ENCODE results near the gene SETBP1.

The SETBP1 gene

GRCh38 chr18:44777457-44778192 is 96.9 kb downstream of the SETBP1 start:
- Histone ChIP-seq H3K9ac (ENCODE audit: low read length) (no peak overlapping the region), H2BK120ac (ENCODE audit: insufficient read depth, low read length, poor library complexity) (no peak overlapping the region), H3K79me2 (ENCODE audit: control insufficient read depth, insufficient read depth, low read length, poor library complexity) (peaks cover 2% of the 10 kb centered on the region), H3K36me3 (ENCODE audit: control insufficient read depth in 1 of 2, insufficient read depth in 2 of 2, low read length in 2 of 2) (no peaks in the 10 kb centered on the region), H4K8ac (ENCODE audit: low read depth, low read length) (no peak overlapping the region), H3K23ac (ENCODE audit: low read length) (no peak overlapping the region), H3K27ac (ENCODE audit: low read depth, low read length) (peak overlapping the region; percentile 10), H2BK5ac (ENCODE audit: low read depth, low read length, poor library complexity) (no peak overlapping the region), H4K12ac (ENCODE audit: low read depth, low read length) (no peak overlapping the region), H3K27me3 (ENCODE audit: insufficient read depth, low read length) (no peaks in the 10 kb centered on the region), H3K4ac (ENCODE audit: low read depth, low read length) (no peak overlapping the region), H4K91ac (ENCODE audit: low read depth, low read length) (peak overlapping the region; percentile 3), H3K4me3 (ENCODE audit: low read depth, low read length) (no peak overlapping the region), H3K9me3 (ENCODE audit: insufficient read depth, low read depth, low read length) (peaks cover 2% of the 10 kb centered on the region), H3K79me1 (ENCODE audit: low read length) (peaks cover 4% of the 10 kb centered on the region), H3K4me2 (ENCODE audit: low read length) (no peak overlapping the region), H3K18ac (ENCODE audit: low read length) (no peak overlapping the region), H3K4me1 (ENCODE audit: control insufficient read depth in 1 of 2, insufficient read depth in 2 of 2, low read length in 2 of 2) (peaks cover 20 to 42% of the 10 kb centered on the region in 2 experiments), H2BK12ac (ENCODE audit: low read length) (peak overlapping the region; percentile 71), H2AFZ (ENCODE audit: insufficient read depth, low read length, poor library complexity) (no peak overlapping the region), H2AK5ac (ENCODE audit: low read length) (no peak overlapping the region), H3K14ac (ENCODE audit: low read length) (peak overlapping the region; percentile 11)
- WGBS (ENCODE audit: extremely low coverage, insufficient coverage, insufficient read length): no CpG with 5 or more reads among the region's 10 CpGs
- DNase-seq: no peak

- no CpG with 5 or more reads among the region's 6 CpGs for WGBS (ENCODE audit: extremely low coverage, insufficient coverage, insufficient read length)
- Histone ChIP-seq H3K9me3 (ENCODE audit: insufficient read depth, low read depth, low read length) (peaks cover 2% of the 10 kb centered on the region), H3K27ac (ENCODE audit: low read depth, low read length) (peak overlapping the region; percentile 50), H3K18ac (ENCODE audit: low read length) (no peak overlapping the region), H4K12ac (ENCODE audit: low read depth, low read length) (no peak overlapping the region), H3K27me3 (ENCODE audit: insufficient read depth, low read length) (no peaks in the 10 kb centered on the region), H4K91ac (ENCODE audit: low read depth, low read length) (no peak overlapping the region), H2BK12ac (ENCODE audit: low read length) (no peak overlapping the region), H3K4ac (ENCODE audit: low read depth, low read length) (no peak overlapping the region), H2AFZ (ENCODE audit: insufficient read depth, low read length, poor library complexity) (no peak overlapping the region), H3K4me2 (ENCODE audit: low read length) (peak overlapping the region; percentile 44), H2AK5ac (ENCODE audit: low read length) (no peak overlapping the region), H3K79me2 (ENCODE audit: control insufficient read depth, insufficient read depth, low read length, poor library complexity) (peaks cover 2% of the 10 kb centered on the region), H3K4me1 (ENCODE audit: control insufficient read depth in 1 of 2, insufficient read depth in 2 of 2, low read length in 2 of 2) (peaks cover 20 to 42% of the 10 kb centered on the region in 2 experiments), H3K79me1 (ENCODE audit: low read length) (peaks cover 4% of the 10 kb centered on the region), H3K9ac (ENCODE audit: low read length) (no peak overlapping the region), H3K4me3 (ENCODE audit: low read depth, low read length) (no peak overlapping the region), H3K14ac (ENCODE audit: low read length) (no peak overlapping the region), H3K36me3 (ENCODE audit: control insufficient read depth in 1 of 2, insufficient read depth in 2 of 2, low read length in 2 of 2) (no peaks in the 10 kb centered on the region), H4K8ac (ENCODE audit: low read depth, low read length) (no peak overlapping the region), H3K23ac (ENCODE audit: low read length) (no peak overlapping the region), H2BK120ac (ENCODE audit: insufficient read depth, low read length, poor library complexity) (no peak overlapping the region), H2BK5ac (ENCODE audit: low read depth, low read length, poor library complexity) (no peak overlapping the region)
- no peak for DNase-seq
These were observed 98.1 kb downstream of the SETBP1 start for GRCh38 chr18:44778788-44779187.

GRCh38 chr18:44779753-44780292 is 99.1 kb downstream of the SETBP1 start:
- no peak overlapping the region for H3K4me2 ChIP-seq (ENCODE audit: low read length)

GRCh38 chr18:44781886-44782285 is 101.2 kb downstream of the SETBP1 start:
- no peak overlapping the region for H3K9ac ChIP-seq (ENCODE audit: low read length)
- H2BK5ac ChIP-seq (ENCODE audit: low read depth, low read length, poor library complexity): no peak overlapping the region
- no peak overlapping the region for H3K23ac ChIP-seq (ENCODE audit: low read length)
- no peaks in the 10 kb centered on the region for H3K36me3 ChIP-seq (ENCODE audit: control insufficient read depth in 1 of 2, insufficient read depth in 2 of 2, low read length in 2 of 2)
- H3K18ac ChIP-seq (ENCODE audit: low read length): no peak overlapping the region
- peaks cover 2% of the 10 kb centered on the region for H3K9me3 ChIP-seq (ENCODE audit: insufficient read depth, low read depth, low read length)
- no peak overlapping the region for H2BK12ac ChIP-seq (ENCODE audit: low read length)
- H4K91ac ChIP-seq (ENCODE audit: low read depth, low read length): no peak overlapping the region
- peaks cover 4% of the 10 kb centered on the region for H3K79me1 ChIP-seq (ENCODE audit: low read length)
- H3K27me3 ChIP-seq (ENCODE audit: insufficient read depth, low read length): no peaks in the 10 kb centered on the region
- H3K4me1 ChIP-seq (ENCODE audit: control insufficient read depth in 1 of 2, insufficient read depth in 2 of 2, low read length in 2 of 2): peaks cover 20 to 35% of the 10 kb centered on the region in 2 experiments
- H3K27ac ChIP-seq (ENCODE audit: low read depth, low read length): no peak overlapping the region
- no peak overlapping the region for H3K4ac ChIP-seq (ENCODE audit: low read depth, low read length)
- peaks cover 2% of the 10 kb centered on the region for H3K79me2 ChIP-seq (ENCODE audit: control insufficient read depth, insufficient read depth, low read length, poor library complexity)
- DNase-seq: no peak
- H2AFZ ChIP-seq (ENCODE audit: insufficient read depth, low read length, poor library complexity): no peak overlapping the region
- H3K4me3 ChIP-seq (ENCODE audit: low read depth, low read length): no peak overlapping the region
- no peak overlapping the region for H4K8ac ChIP-seq (ENCODE audit: low read depth, low read length)
- no CpG with 5 or more reads among the region's 3 CpGs for WGBS (ENCODE audit: extremely low coverage, insufficient coverage, insufficient read length)
- H2AK5ac ChIP-seq (ENCODE audit: low read length): no peak overlapping the region
- H3K14ac ChIP-seq (ENCODE audit: low read length): no peak overlapping the region
- no peak overlapping the region for H3K4me2 ChIP-seq (ENCODE audit: low read length)
- no peak overlapping the region for H4K12ac ChIP-seq (ENCODE audit: low read depth, low read length)
- H2BK120ac ChIP-seq (ENCODE audit: insufficient read depth, low read length, poor library complexity): no peak overlapping the region

More at GRCh38 chr18:44779753-44780292, 99.1 kb downstream of the SETBP1 start:
- Histone ChIP-seq H3K14ac (ENCODE audit: low read length) (peak overlapping the region; percentile 35), H3K9me3 (ENCODE audit: insufficient read depth, low read depth, low read length) (peaks cover 2% of the 10 kb centered on the region), H2AK5ac (ENCODE audit: low read length) (no peak overlapping the region), H3K4me1 (ENCODE audit: control insufficient read depth in 1 of 2, insufficient read depth in 2 of 2, low read length in 2 of 2) (peaks cover 20 to 39% of the 10 kb centered on the region in 2 experiments), H3K18ac (ENCODE audit: low read length) (peak overlapping the region; percentile 24), H3K27me3 (ENCODE audit: insufficient read depth, low read length) (no peaks in the 10 kb centered on the region), H3K4ac (ENCODE audit: low read depth, low read length) (no peak overlapping the region), H2BK12ac (ENCODE audit: low read length) (peak overlapping the region; percentile 5), H3K4me3 (ENCODE audit: low read depth, low read length) (peak overlapping the region; percentile 41), H2BK5ac (ENCODE audit: low read depth, low read length, poor library complexity) (peak overlapping the region; percentile 6), H4K12ac (ENCODE audit: low read depth, low read length) (no peak overlapping the region), H3K36me3 (ENCODE audit: control insufficient read depth in 1 of 2, insufficient read depth in 2 of 2, low read length in 2 of 2) (no peaks in the 10 kb centered on the region), H2AFZ (ENCODE audit: insufficient read depth, low read length, poor library complexity) (no peak overlapping the region), H4K8ac (ENCODE audit: low read depth, low read length) (no peak overlapping the region), H3K79me1 (ENCODE audit: low read length) (peaks cover 4% of the 10 kb centered on the region), H3K27ac (ENCODE audit: low read depth, low read length) (peak overlapping the region; percentile 28), H2BK120ac (ENCODE audit: insufficient read depth, low read length, poor library complexity) (no peak overlapping the region), H3K79me2 (ENCODE audit: control insufficient read depth, insufficient read depth, low read length, poor library complexity) (peaks cover 2% of the 10 kb centered on the region), H4K91ac (ENCODE audit: low read depth, low read length) (peak overlapping the region; percentile 55), H3K9ac (ENCODE audit: low read length) (no peak overlapping the region), H3K23ac (ENCODE audit: low read length) (no peak overlapping the region)
- no CpG with 5 or more reads among the region's 11 CpGs for WGBS (ENCODE audit: extremely low coverage, insufficient coverage, insufficient read length)
- no peak for DNase-seq
